GM21515 (cell line): ENCODE data around the gene HOXC11.

Source experiments
- ATAC-seq: cut with Tn5 transposase; IDR thresholded peaks from one replicate; pipeline ENCODE4 v1.9.1; 2021; ENCODE audit not compliant: unreplicated experiment

HOXC11 gene

GRCh38 chr12:53971686-53972085 is 1.2 kb upstream of the HOXC11 start:
- ATAC-seq: no peak

- no peak for ATAC-seq
Measured at GRCh38 chr12:53972152-53972702, 699 bp upstream of the HOXC11 start.

GRCh38 chr12:53973236-53974042 is 513 bp downstream of the HOXC11 start:
- no peak for ATAC-seq

- ATAC-seq: no peak
Measured at GRCh38 chr12:53974084-53975063, 1.4 kb downstream of the HOXC11 start, which contains the start of gene HOTAIR. Gene HOTAIR (minus strand): TSS chr12:53974954.

- no peak for ATAC-seq
Measured at GRCh38 chr12:53975064-53975471, 2.1 kb downstream of the HOXC11 start.

GRCh38 chr12:53975479-53976152 is 2.7 kb downstream of the HOXC11 start:
- ATAC-seq: no peak

GRCh38 chr12:53976172-53976822 is 3.4 kb downstream of the HOXC11 start:
- no peak for ATAC-seq

GRCh38 chr12:53976823-53977595 is 4.1 kb downstream of the HOXC11 start:
- no peak for ATAC-seq

GRCh38 chr12:53977596-53978445 is 4.9 kb downstream of the HOXC11 start:
- ATAC-seq: no peak

GRCh38 chr12:53978477-53979356 is 5.8 kb downstream of the HOXC11 start:
- ATAC-seq: no peak

GRCh38 chr12:53980104-53980801 is 7.3 kb downstream of the HOXC11 start:
- no peak for ATAC-seq

GRCh38 chr12:53980802-53981496 is 8.0 kb downstream of the HOXC11 start:
- ATAC-seq: no peak

GRCh38 chr12:53981634-53982565 is 9.0 kb downstream of the HOXC11 start:
- ATAC-seq: no peak

- no peak for ATAC-seq
Measured at GRCh38 chr12:53982648-53983567, 10.0 kb downstream of the HOXC11 start.
